Measurements from ENCODE around the gene AKR1D1. TPM values are rescaled to one million over a fixed set of nuclear protein-coding genes. Genes with fewer than 3 reads are reported as not detected.

Gene AKR1D1
- total and polyA plus RNA-seq, 2 of the 13 experiments (the other 11 are each of a cell fraction or from before 2014, with no cell fraction given) = 6.9 to 37.0 TPM

GRCh38 chr7:138120140-138120827 is 44.0 kb downstream of the AKR1D1 start (continued):
- no peak for TF ChIP-seq NR0B2 (CRISPR knock-in tag; IDR thresholded peaks at IDR 0.05)
- TF ChIP-seq, protein P1, sequence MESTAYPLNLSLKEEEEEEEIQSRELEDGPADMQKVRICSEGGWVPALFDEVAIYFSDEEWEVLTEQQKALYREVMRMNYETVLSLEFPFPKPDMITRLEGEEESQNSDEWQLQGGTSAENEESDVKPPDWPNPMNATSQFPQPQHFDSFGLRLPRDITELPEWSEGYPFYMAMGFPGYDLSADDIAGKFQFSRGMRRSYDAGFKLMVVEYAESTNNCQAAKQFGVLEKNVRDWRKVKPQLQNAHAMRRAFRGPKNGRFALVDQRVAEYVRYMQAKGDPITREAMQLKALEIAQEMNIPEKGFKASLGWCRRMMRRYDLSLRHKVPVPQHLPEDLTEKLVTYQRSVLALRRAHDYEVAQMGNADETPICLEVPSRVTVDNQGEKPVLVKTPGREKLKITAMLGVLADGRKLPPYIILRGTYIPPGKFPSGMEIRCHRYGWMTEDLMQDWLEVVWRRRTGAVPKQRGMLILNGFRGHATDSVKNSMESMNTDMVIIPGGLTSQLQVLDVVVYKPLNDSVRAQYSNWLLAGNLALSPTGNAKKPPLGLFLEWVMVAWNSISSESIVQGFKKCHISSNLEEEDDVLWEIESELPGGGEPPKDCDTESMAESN (CRISPR knock-in tag; conservative IDR thresholded peaks at IDR 0.05) = peak; percentile 44; the same call in 1 of the 2 replicates
- TF ChIP-seq HHEX (CRISPR knock-in tag; IDR thresholded peaks at IDR 0.05) = no peak
- no peak for TF ChIP-seq CSRNP2 (CRISPR knock-in tag; conservative IDR thresholded peaks at IDR 0.05; ENCODE audit: low read depth)
- peak; percentile 89 for TF ChIP-seq POGZ (CRISPR knock-in tag; IDR thresholded peaks at IDR 0.05)
- TF ChIP-seq, protein P2, sequence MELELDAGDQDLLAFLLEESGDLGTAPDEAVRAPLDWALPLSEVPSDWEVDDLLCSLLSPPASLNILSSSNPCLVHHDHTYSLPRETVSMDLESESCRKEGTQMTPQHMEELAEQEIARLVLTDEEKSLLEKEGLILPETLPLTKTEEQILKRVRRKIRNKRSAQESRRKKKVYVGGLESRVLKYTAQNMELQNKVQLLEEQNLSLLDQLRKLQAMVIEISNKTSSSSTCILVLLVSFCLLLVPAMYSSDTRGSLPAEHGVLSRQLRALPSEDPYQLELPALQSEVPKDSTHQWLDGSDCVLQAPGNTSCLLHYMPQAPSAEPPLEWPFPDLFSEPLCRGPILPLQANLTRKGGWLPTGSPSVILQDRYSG (CRISPR knock-in tag; IDR thresholded peaks at IDR 0.05) = no peak
- TF ChIP-seq ZNF430 (CRISPR knock-in tag; IDR thresholded peaks at IDR 0.05) = 0 out of 2 replicates have a peak, but pooled peaks have one; percentile 50
- TF ChIP-seq CBFB (CRISPR knock-in tag; IDR thresholded peaks at IDR 0.05) = no peak
- TF ChIP-seq, protein P3, sequence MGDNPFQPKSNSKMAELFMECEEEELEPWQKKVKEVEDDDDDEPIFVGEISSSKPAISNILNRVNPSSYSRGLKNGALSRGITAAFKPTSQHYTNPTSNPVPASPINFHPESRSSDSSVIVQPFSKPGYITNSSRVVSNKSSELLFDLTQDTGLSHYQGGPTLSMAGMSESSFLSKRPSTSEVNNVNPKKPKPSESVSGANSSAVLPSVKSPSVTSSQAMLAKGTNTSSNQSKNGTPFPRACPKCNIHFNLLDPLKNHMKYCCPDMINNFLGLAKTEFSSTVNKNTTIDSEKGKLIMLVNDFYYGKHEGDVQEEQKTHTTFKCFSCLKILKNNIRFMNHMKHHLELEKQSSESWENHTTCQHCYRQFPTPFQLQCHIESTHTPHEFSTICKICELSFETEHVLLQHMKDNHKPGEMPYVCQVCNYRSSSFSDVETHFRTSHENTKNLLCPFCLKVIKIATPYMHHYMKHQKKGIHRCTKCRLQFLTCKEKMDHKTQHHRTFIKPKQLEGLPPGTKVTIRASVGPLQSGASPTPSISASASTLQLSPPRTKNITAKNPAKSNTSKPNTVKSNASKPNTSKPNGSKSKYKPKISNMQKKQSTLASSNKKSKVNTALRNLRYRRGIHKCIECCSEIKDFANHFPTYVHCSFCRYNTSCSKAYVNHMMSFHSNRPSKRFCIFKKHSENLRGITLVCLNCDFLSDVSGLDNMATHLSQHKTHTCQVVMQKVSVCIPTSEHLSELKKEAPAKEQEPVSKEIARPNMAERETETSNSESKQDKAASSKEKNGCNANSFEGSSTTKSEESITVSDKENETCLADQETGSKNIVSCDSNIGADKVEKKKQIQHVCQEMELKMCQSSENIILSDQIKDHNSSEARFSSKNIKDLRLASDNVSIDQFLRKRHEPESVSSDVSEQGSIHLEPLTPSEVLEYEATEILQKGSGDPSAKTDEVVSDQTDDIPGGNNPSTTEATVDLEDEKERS (CRISPR knock-in tag; IDR thresholded peaks at IDR 0.05) = peak; percentile 72; the same call in 1 of the 2 replicates
- TF ChIP-seq, protein P4, sequence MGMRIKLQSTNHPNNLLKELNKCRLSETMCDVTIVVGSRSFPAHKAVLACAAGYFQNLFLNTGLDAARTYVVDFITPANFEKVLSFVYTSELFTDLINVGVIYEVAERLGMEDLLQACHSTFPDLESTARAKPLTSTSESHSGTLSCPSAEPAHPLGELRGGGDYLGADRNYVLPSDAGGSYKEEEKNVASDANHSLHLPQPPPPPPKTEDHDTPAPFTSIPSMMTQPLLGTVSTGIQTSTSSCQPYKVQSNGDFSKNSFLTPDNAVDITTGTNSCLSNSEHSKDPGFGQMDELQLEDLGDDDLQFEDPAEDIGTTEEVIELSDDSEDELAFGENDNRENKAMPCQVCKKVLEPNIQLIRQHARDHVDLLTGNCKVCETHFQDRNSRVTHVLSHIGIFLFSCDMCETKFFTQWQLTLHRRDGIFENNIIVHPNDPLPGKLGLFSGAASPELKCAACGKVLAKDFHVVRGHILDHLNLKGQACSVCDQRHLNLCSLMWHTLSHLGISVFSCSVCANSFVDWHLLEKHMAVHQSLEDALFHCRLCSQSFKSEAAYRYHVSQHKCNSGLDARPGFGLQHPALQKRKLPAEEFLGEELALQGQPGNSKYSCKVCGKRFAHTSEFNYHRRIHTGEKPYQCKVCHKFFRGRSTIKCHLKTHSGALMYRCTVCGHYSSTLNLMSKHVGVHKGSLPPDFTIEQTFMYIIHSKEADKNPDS (CRISPR knock-in tag; IDR thresholded peaks at IDR 0.05) = no peak
- TF ChIP-seq SNAI1 (CRISPR knock-in tag; IDR thresholded peaks at IDR 0.05; ENCODE audit: borderline replicate concordance) = no peak
- TF ChIP-seq ATF7 (IDR thresholded peaks at IDR 0.05) = peak; percentile 16; the same call in 1 of the 2 replicates
- no peak for TF ChIP-seq ATF7 (CRISPR knock-in tag; IDR thresholded peaks at IDR 0.05)
- TF ChIP-seq MLLT10 (CRISPR knock-in tag; IDR thresholded peaks at IDR 0.05) = no peak
- no peak for TF ChIP-seq ZNF775 (CRISPR knock-in tag; IDR thresholded peaks at IDR 0.05; ENCODE audit: borderline replicate concordance)
- TF ChIP-seq HDAC6 (IDR thresholded peaks at IDR 0.05; ENCODE audit: low read depth, low read length) = no peak

Measured in HepG2 (cell line).